ENCODE results near the gene BMP6.

Gene BMP6

DNA sequence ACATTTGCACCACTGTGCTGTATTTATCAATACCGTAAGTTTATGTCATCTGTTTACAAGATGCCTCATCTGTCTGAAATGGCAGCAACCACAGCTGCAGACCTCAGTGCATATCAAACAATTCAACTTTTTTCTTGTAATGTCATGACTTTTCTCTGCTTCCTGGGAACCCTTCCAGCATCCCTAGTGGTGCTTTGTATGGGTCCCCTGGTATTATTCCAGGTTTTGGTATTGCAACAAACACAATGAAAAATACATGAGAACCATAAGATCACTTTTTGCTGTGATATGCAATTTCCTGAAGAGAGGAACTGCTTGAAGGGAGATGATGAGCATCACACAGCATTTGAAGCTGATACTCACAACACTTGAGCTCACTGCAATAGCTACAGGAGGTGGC, 196.7 kb downstream of the BMP6 start:
- no peak for DNase-seq (ENCODE audit: low read depth in 2 of 2)

GRCh38 chr6:7924867-7925266, 199.0 kb downstream of the BMP6 start:
- no peak for DNase-seq (ENCODE audit: low read depth in 2 of 2)

Measured in stimulated activated CD4-positive, alpha-beta T cell treated with anti-CD3 and anti-CD28 coated beads, Interleukin-12 subunit alpha, Interleukin-12 subunit beta, amount 100 ng/mL, for 24 hours (primary cell).